Measurements from ENCODE around the gene WDR93. TPM values are rescaled to one million over a fixed set of nuclear protein-coding genes. Genes with fewer than 3 reads are reported as not detected.

Gene WDR93
- total RNA-seq, 1 donor: not detected

DNA sequence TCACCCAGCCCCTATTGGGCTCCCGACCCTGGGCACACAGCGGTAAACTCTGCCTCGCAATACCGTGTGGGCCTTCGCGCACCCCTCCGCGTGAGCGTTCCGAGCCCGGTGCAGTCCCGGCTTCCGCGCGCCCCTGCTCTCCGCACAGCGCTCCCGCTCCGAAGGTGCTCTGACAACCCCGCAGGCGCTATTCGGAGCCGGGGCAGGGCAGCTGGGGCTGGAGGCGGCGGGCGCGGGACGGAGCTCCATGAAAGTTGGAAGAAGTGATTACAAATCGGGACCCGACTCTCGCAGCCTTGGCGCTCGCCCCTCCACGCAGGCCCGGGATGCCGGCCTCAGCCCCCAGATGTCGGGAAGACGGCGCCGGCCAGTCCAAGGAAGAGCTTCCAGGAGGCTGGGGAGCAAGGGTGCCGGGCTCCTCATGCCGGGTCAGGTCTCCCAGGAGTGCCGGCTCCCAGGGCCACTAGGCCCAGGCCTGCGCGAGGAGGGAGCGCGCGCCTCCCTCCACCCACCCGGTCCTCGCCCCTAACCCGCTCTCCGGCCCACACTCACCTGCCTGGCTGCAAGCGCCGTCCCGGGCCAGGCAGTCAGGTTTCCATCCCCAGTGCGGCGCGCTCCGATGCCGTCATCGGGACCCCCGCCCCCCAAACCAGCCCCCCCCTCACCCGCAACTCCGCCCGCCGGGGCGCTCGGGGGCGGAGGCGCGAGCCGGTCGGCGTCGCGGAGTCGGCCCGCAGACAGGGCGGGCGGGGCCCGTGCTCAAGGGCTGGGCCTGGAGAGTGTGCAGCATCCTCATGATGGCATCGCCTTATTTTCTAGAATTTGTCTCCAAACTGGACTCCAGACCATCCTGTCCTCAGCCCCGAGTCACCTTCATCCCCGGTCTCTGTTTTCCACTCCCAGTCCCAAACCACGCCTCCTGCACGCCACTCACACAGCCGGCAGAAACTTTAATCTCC, 35.5 kb upstream of the WDR93 start, which contains the start of gene KIF7:
Gene KIF7, minus strand, starts transcription at position 621 of the 959 bp plus-strand sequence. CDS start 2,537 bp downstream, outside the sequence.
- Histone ChIP-seq H3K9me3 (ENCODE audit: low read depth, low read length) (no peaks in the 10 kb centered on the region), H3K4me1 (ENCODE audit: insufficient read depth, low read length) (peaks cover 9% of the 10 kb centered on the region), H3K4me3 (ENCODE audit: low read length) (no peak within 1 kb of the TSS), H3K27me3 (ENCODE audit: insufficient read depth, low read length) (peaks cover 27% of the 10 kb centered on the region)

DNA sequence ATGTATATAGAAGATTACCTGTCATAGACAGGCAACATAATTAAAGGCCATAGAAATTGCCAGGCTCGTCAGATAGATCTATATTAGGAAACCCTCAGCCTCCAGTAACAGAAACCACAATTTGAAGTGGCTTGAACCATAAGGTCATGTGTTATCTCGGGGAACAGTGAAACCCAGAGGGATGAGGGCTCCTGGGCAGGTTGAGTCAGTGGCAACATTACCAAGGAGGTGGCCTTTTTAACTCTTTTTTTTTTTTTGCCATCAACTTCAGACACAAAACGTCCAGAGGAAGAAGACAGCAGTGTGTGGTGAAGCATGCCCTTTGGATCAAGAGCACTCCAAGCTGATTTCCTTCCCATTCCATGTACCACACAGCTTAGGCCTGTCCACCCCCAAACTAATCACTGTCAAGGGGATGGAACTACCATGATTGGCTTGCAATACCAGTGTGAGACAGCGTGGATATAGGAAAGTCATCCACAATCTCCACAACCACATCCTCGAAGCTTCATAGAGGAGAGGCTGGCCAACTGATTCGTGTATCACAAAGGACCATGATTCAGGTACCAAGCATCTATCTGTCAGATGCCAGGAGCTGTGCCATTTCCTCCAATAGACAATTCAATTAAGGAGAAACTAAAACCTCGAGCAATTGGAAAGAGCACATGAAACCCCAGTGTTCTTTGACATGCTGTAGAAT, 34.3 kb upstream of the WDR93 start:
- Histone ChIP-seq H3K4me1 (ENCODE audit: insufficient read depth, low read length) (peaks cover 9% of the 10 kb centered on the region), H3K27me3 (ENCODE audit: insufficient read depth, low read length) (peaks cover 27% of the 10 kb centered on the region), H3K9me3 (ENCODE audit: low read depth, low read length) (no peaks in the 10 kb centered on the region), H3K4me3 (ENCODE audit: low read length) (no peak overlapping the region)

DNA sequence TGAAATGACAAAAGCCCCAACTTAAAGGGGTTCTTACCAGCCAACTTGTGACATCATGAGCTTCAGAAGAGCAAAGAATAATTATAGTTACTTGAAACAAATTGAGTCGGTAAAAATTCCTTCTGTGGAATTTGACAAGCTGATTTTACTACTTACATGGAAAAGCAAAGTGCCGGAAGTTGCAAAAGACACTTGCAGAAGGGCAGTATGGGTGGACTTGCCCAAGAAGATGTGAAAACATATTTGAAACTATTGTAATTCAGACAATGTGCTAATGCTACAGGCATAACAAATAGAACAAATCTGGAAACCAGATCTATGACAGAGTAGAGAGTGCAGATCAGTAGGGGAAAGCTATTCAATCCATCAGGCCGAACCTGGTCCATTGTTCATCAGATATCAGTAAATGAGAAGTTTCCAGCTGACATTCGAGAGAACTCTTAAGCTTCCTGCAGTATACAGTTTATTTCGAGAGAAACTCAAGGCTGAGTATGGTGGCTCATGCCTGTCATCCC, 32.9 kb upstream of the WDR93 start:
- H3K4me1 ChIP-seq (ENCODE audit: insufficient read depth, low read length): peaks cover 9% of the 10 kb centered on the region
- no peaks in the 10 kb centered on the region for H3K9me3 ChIP-seq (ENCODE audit: low read depth, low read length)

DNA sequence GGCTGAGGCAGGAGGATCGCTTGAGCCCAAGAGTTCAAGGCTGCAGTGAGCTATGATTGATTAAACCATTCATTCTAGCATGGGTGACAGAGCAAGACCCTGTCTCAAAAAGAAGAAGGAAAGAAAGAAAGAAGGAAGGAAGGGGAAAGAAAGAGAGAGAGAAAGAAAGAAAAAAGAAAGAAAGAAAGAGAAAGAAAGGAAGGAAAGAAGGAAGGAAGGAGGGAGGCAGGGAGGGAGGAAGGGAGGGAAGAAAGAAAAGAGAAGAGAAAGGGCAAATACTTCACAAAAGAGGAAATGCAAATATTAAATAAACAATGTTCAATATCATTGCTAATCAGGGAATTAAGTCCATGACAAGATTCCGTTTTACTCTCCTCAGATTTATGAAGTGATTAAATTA, 31.3 kb upstream of the WDR93 start:
- Histone ChIP-seq H3K27me3 (ENCODE audit: insufficient read depth, low read length) (peaks cover 25% of the 10 kb centered on the region), H3K4me3 (ENCODE audit: low read length) (no peak overlapping the region), H3K9me3 (ENCODE audit: low read depth, low read length) (no peaks in the 10 kb centered on the region), H3K4me1 (ENCODE audit: insufficient read depth, low read length) (peaks cover 9% of the 10 kb centered on the region)

More for the DNA sequence above, 32.9 kb upstream of the WDR93 start:
- no peak overlapping the region for H3K4me3 ChIP-seq (ENCODE audit: low read length)
- peaks cover 27% of the 10 kb centered on the region for H3K27me3 ChIP-seq (ENCODE audit: insufficient read depth, low read length)

DNA sequence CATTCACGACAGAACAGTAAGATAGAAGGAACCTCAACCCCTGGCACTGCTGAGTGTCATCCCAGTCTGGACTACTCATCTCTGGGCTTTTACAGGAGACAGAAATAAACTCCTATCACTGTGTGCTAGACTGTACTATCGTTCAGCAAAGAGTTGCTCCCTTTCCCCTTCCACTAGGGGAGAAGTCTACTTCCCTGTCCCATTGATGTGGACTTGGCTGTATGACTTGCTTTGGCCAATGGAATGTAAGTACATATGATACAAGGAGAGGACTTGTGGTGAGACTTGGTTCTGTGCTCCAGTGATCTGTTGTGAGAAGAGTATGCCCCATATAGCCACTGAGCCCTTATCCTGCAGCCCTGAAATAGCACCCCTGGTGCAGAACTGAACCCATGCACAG, 30.1 kb upstream of the WDR93 start:
- H3K4me1 ChIP-seq (ENCODE audit: insufficient read depth, low read length): no peaks in the 10 kb centered on the region
- no peak overlapping the region for H3K4me3 ChIP-seq (ENCODE audit: low read length)
- H3K9me3 ChIP-seq (ENCODE audit: low read depth, low read length): no peaks in the 10 kb centered on the region
- H3K27me3 ChIP-seq (ENCODE audit: insufficient read depth, low read length): peaks cover 24% of the 10 kb centered on the region

DNA sequence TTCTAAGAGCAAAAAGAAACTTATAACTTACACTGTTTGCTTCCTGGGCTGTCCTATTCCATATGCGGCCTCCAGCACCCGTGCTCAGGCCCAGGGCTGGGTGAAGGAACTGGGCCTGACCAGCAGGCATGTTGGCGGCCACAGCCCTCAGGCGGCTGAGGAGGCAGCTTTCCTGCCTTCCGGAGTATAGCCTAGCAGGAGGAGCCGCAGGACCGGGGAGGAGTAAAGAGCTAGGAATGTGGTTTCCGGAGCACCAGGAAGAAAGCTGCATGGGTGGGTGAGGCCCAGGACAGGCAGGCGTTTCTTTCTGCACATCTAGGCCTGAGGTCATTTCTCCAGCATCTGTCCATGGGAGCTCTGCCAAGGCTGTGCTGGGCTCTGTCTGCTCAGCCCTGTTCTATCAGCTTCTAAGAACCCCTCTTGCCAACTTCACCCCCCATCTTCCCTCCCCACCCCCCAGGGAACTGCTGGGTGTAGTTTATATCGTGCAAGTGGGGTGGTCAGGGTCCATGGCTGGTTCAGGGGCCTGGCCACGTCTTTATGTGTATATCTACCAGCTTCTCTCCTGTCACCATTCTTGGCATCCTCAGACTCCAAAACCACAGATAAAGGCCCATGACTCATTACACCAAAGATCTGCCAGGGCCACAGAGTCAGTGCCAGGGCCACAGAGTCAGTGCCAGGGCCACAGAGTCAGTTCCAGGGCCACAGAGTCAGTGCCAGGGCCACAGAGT, 27.6 kb upstream of the WDR93 start:
- Histone ChIP-seq H3K9me3 (ENCODE audit: low read depth, low read length) (no peaks in the 10 kb centered on the region), H3K27me3 (ENCODE audit: insufficient read depth, low read length) (peaks cover 9% of the 10 kb centered on the region), H3K4me3 (ENCODE audit: low read length) (no peak overlapping the region), H3K4me1 (ENCODE audit: insufficient read depth, low read length) (no peaks in the 10 kb centered on the region)

DNA sequence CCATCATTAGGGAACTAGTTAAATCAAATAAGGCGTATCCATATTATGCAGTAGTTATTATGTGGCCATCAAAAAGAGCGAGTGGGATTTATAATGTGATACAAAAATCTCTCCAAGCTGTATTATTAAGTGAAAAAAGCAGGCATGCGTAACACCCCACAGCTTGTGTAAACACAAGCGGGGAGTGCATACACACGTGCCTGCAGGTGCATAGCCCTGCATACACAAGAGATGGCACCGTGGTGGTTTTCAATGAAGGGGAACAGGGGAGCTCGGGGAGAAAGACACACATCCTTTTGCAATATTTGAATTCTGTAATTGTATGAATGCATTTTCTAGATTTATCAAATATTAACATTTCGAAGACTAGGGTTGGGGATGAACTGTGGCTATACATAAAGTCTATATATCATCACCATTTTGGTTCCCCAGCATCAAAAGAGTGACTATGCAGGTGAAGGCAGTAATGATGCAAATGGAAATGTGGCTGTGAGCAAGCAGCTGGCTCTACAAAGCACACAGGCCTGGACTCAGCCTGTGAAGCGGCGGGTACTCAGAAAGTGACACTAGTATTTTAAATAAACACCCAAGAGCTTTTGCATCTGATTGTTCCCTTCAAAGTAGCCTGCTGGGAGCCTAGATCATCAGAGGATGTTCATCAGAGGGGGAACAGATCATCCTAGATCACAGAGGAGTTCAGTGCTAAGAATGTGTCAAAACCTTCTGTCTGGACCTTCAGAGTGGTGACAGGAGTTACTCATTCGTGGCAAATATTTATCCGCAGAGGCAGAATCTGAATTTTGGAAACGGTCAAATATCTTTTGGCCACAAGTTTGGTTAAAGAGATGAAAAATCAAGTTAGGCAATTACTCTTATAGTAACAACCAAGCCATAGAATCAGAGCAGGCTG, 25.9 kb upstream of the WDR93 start:
- no peak overlapping the region for H3K4me3 ChIP-seq (ENCODE audit: low read length)
- peaks cover 9% of the 10 kb centered on the region for H3K27me3 ChIP-seq (ENCODE audit: insufficient read depth, low read length)
- H3K4me1 ChIP-seq (ENCODE audit: insufficient read depth, low read length): no peaks in the 10 kb centered on the region
- no peaks in the 10 kb centered on the region for H3K9me3 ChIP-seq (ENCODE audit: low read depth, low read length)

DNA sequence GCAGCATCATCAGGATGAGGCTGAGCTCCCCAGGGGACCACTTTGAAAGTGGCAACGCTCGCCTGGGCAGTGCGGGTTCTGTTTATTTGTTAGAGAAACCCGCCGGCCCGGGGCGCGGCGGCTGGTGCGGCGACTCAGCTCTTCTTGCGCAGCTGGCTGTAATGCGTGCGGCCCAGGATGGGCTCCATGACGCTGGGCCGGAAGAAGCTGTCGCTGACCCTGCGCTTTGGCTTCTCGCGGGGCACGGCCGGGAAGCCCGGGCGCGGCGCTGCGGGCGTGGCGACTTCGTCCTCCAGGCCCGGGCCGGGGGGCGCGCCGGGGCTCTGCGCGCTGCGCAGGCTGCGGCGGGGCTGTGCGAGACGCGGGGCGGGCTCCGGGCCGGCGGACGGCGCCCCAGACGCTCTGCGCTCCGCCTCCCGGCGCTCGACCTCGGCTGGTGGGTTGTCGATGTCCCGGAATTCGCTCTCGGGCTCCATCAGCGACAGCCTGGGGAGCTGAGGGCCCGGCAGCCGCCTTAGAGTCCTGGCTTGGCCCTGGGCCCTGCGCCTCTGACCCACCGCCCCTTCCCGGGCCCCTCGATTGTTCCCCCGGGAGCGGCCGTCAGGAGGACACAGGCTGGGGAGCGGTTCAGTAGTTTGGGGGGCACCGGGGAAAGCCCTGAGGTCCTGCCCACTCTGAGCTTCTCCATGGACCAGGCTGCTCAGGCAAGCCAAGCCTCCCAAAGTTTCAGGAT, 25.0 kb upstream of the WDR93 start:
- H3K9me3 ChIP-seq (ENCODE audit: low read depth, low read length): no peaks in the 10 kb centered on the region
- no peaks in the 10 kb centered on the region for H3K4me1 ChIP-seq (ENCODE audit: insufficient read depth, low read length)
- H3K27me3 ChIP-seq (ENCODE audit: insufficient read depth, low read length): peaks cover 9% of the 10 kb centered on the region
- H3K4me3 ChIP-seq (ENCODE audit: low read length): peak overlapping the region; percentile 6

DNA sequence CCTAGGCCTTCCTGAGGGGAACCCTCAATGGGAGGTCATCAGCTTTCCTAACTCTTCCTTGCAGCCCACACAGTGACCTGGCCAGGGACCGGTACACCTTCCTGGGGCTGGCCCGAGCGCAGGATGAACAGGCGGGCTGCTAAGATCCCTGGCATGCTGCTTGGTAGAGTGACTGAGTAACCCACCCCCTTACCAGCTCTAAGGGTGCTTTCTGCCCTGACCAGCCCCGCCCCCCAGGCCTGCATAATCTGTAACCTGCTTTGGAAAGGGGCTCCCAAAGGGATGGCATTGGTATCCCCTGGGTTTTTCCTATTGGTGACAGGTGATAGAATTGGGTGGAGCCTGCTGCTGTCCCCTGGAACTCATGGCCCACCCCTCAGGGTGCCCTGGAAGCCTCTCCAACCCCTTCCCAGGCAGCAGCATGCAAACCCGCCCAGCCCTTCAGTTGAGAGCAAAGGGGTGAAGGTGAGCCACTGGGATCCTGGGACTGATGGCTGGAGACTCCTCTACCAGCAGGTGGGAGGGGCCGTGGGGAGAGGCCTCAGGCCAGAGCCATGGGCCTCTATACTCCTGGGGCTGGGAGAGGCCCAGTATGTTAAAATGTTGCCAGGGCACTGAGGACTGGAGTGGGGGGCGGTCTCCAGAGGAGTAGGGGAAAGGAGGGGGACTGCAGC, 24.3 kb upstream of the WDR93 start:
- Histone ChIP-seq H3K4me3 (ENCODE audit: low read length) (no peak overlapping the region), H3K9me3 (ENCODE audit: low read depth, low read length) (no peaks in the 10 kb centered on the region), H3K4me1 (ENCODE audit: insufficient read depth, low read length) (no peaks in the 10 kb centered on the region), H3K27me3 (ENCODE audit: insufficient read depth, low read length) (peaks cover 9% of the 10 kb centered on the region)

DNA sequence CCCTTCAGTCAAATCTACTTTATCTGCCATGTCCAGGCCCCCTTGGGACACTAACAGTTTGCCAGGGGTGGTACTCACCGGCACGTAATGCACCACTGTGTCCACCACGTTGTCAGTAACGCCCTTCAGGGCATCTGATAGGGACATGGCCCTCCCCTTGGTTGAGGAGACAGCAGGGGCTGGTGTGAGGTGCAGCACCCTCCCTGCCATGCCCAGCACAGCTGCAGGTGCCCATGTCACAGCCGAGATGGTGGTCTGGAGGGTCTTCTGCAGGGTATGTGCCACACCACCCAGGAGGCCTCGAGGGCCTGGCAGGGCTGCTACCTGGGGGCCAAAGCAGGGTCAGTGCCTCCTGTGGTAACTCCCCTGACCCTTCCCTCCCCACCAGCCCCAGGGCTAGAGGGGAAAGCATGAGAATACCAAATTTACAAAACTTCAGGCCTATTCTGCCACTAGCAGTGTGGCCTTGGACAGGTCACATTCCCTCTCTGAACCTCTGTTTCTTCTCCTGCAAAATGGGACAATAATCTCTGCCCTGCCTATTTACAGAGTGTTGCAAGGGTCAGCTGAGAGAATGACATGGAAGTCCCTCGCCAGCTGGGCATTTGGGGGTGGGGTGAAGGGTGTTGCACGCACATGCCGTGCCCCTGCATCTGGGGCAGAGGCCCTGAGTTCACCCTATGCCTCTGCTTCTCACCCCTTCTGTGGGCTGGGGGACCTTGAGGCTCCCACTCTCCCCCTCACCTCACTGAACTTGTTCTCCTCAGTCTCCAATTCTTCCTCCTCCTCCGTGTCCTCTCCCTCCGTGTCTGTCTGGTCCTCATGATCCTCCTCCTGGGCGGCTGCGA, 23.5 kb upstream of the WDR93 start:
- peaks cover 9% of the 10 kb centered on the region for H3K27me3 ChIP-seq (ENCODE audit: insufficient read depth, low read length)

DNA sequence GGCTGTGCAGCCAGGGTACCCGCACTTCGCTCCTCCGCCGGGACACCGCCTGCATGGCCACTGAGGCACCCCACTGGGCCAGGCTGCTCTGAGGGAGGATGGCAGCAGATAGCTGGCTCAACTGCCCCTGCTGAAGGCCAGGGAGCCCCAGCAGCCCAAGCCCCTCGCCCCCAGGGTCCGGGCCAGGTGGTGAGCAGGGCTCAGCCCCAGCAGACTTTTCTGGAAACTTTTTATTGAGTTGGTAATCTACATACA, 23.0 kb upstream of the WDR93 start:
- Histone ChIP-seq H3K4me3 (ENCODE audit: low read length) (no peak overlapping the region), H3K4me1 (ENCODE audit: insufficient read depth, low read length) (no peaks in the 10 kb centered on the region), H3K9me3 (ENCODE audit: low read depth, low read length) (no peaks in the 10 kb centered on the region), H3K27me3 (ENCODE audit: insufficient read depth, low read length) (peaks cover 9% of the 10 kb centered on the region)

More for the DNA sequence above, 23.5 kb upstream of the WDR93 start:
- H3K4me3 ChIP-seq (ENCODE audit: low read length): no peak overlapping the region
- H3K9me3 ChIP-seq (ENCODE audit: low read depth, low read length): no peaks in the 10 kb centered on the region
- no peaks in the 10 kb centered on the region for H3K4me1 ChIP-seq (ENCODE audit: insufficient read depth, low read length)

DNA sequence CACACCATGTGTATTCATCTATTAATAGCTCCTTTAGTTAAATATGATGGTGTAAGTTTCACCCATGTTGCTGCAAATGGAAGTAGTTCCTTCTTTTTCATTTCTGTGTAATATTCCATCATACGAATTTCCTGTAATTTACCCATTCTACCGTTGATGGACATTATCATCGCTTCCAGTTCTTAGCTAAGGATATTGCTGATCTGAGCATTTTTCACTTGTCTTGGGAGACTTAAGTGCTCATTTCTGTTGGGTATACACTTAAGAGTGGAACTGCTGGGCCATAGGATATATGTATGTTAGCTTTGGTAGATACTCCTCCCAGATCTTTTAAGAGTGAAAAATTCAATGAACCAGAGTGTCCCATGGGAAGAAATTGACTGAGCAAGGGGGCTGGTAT, 22.4 kb upstream of the WDR93 start:
- no peaks in the 10 kb centered on the region for H3K9me3 ChIP-seq (ENCODE audit: low read depth, low read length)
- peaks cover 9% of the 10 kb centered on the region for H3K27me3 ChIP-seq (ENCODE audit: insufficient read depth, low read length)
- no peaks in the 10 kb centered on the region for H3K4me1 ChIP-seq (ENCODE audit: insufficient read depth, low read length)
- no peak overlapping the region for H3K4me3 ChIP-seq (ENCODE audit: low read length)

Data from mononuclear cell (primary cell).